Activated CD4-positive, alpha-beta T cell treated with anti-CD3 and anti-CD28 coated beads, Interleukin-2, amount 10 ng/mL, durations not matched to agents 24 days and 14 days (primary cell): ENCODE measurements around the gene ZDHHC13. TPM values are rescaled to one million over a fixed set of nuclear protein-coding genes. Genes with fewer than 3 reads are reported as not detected.

ENCODE experiments used
- DNase-seq: peaks from one replicate; pipeline ENCODE4 v3.0.0; 2022
- H3K27ac Mint-ChIP-seq: one replicate; pipeline ENCODE4 v1.8.0; 2022; ENCODE audit warnings: mild to moderate bottlenecking, mixed read lengths
- H3K27me3 Mint-ChIP-seq: one replicate; pipeline ENCODE4 v1.8.0; 2022; ENCODE audit warnings: mixed read lengths
- H3K36me3 Mint-ChIP-seq: one replicate; pipeline ENCODE4 v1.8.0; 2022; ENCODE audit warnings: low read depth, mild to moderate bottlenecking, mixed read lengths
- H3K4me1 Mint-ChIP-seq: one replicate; pipeline ENCODE4 v1.8.0; 2021; ENCODE audit warnings: mixed read lengths
- H3K4me3 Mint-ChIP-seq: one replicate; pipeline ENCODE4 v1.8.0; 2022; ENCODE audit warnings: mild to moderate bottlenecking, moderate library complexity, mixed read lengths
- H3K9me3 Mint-ChIP-seq: one replicate; pipeline ENCODE4 v1.8.0; 2021; ENCODE audit warnings: mixed read lengths
- intact Hi-C: fragments of 100-400 bp; cut with micrococcal nuclease; formaldehyde crosslinking; loops from one replicate; pipeline ENCODE4 v1.15.1; 2023
- total RNA-seq: library from RNA; stranded (reverse); gene quantifications from 2 replicates; pipeline ENCODE4 v1.2.3, GENCODE V29; 2022

The ZDHHC13 gene
- total RNA-seq, 1 donor from 2014 or later, result 24.8 TPM

DNA sequence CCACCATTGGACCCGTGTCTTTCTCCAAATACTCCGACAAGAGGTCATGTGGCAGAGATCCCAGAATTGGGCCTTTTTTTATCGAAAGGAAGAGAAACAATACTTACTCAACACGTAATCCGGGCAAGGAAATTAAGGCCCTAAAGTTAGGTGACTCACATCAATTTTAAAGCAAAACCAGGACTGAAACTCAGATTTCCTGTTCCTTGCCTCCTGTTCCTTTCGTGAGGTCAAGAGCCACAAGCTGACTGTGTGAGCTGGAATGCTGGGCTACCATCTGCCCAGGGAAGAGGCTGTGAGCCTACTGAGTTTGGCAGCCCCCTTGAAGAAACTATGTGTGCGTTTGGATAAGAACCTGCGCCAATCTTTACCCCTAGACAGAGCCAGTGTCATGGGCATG, 29.3 kb upstream of the ZDHHC13 start:
- Mint-ChIP-seq H3K27ac (no peak overlapping the region), H3K27me3 (peaks cover 10% of the 10 kb centered on the region), H3K9me3 (no peaks in the 10 kb centered on the region), H3K36me3 (no peaks in the 10 kb centered on the region), H3K4me3 (no peak overlapping the region), H3K4me1 (no peaks in the 10 kb centered on the region)
- intact Hi-C loops, result no loop called here
- no peak for DNase-seq

DNA sequence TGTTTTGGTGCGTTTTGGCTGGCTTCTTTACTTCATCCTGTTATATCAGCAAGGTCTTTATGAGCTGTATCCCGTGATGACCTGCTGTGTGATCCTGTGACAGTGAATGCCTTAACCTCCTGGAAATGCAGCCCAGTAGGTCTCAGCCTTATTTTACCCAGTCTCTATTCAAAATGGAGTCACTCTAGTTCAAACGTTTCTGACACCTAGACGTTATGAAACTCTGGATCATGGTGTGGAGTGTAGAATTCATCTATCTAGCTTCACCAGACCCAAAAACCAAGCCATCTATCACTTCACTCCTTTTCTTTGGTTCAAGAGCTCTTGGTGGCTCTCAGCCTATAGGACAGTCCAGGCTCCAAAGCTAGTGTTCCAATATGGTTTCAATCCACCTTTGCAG, 28.2 kb upstream of the ZDHHC13 start:
- H3K9me3 Mint-ChIP-seq, result no peaks in the 10 kb centered on the region
- H3K27ac Mint-ChIP-seq, result no peak overlapping the region
- no peaks in the 10 kb centered on the region for H3K4me1 Mint-ChIP-seq
- intact Hi-C loops, result no loop called here
- no peak for DNase-seq
- no peaks in the 10 kb centered on the region for H3K36me3 Mint-ChIP-seq
- H3K4me3 Mint-ChIP-seq, result no peak overlapping the region
- peaks cover 17% of the 10 kb centered on the region for H3K27me3 Mint-ChIP-seq

GRCh38 chr11:19089421-19089820, 27.5 kb upstream of the ZDHHC13 start:
- intact Hi-C loops, result no loop called here
- Mint-ChIP-seq H3K36me3 (no peaks in the 10 kb centered on the region), H3K27ac (no peak overlapping the region), H3K27me3 (peaks cover 20% of the 10 kb centered on the region), H3K9me3 (no peaks in the 10 kb centered on the region), H3K4me3 (no peak overlapping the region), H3K4me1 (no peaks in the 10 kb centered on the region)
- DNase-seq, result no peak

- Mint-ChIP-seq H3K4me3 (no peak overlapping the region), H3K27me3 (peaks cover 24% of the 10 kb centered on the region), H3K9me3 (no peaks in the 10 kb centered on the region), H3K4me1 (no peaks in the 10 kb centered on the region), H3K27ac (no peak overlapping the region), H3K36me3 (no peaks in the 10 kb centered on the region)
- DNase-seq, result no peak
- intact Hi-C loops, result no loop called here
Measured at GRCh38 chr11:19091366-19091765, 25.6 kb upstream of the ZDHHC13 start.

DNA sequence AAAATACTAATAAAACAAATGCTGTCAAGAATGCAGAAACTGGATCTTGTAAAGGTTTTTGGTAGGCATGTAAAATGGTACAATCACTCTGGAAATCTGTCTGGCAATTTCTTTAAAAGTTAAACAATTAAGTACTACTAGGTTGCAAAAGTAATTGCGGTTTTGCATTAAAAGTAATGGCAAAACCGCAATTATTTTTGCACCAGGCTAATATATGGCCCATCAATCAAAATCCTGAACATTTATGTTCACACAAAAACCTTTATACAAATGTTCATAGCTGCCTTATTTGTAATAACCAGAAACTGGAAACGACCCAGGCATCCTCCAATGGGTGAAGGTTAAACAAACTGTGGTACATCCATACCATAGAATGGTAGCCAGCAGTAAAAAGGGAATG, 24.6 kb upstream of the ZDHHC13 start:
- H3K4me1 Mint-ChIP-seq, result no peaks in the 10 kb centered on the region
- DNase-seq, result no peak
- intact Hi-C loops, result no loop called here
- no peaks in the 10 kb centered on the region for H3K36me3 Mint-ChIP-seq
- no peak overlapping the region for H3K27ac Mint-ChIP-seq
- H3K27me3 Mint-ChIP-seq, result peaks cover 28% of the 10 kb centered on the region
- H3K4me3 Mint-ChIP-seq, result no peak overlapping the region
- H3K9me3 Mint-ChIP-seq, result no peaks in the 10 kb centered on the region

GRCh38 chr11:19092850-19093249, 24.1 kb upstream of the ZDHHC13 start:
- DNase-seq, result no peak
- H3K27ac Mint-ChIP-seq, result no peak overlapping the region
- no peaks in the 10 kb centered on the region for H3K9me3 Mint-ChIP-seq
- H3K4me3 Mint-ChIP-seq, result no peak overlapping the region
- no peaks in the 10 kb centered on the region for H3K36me3 Mint-ChIP-seq
- H3K27me3 Mint-ChIP-seq, result peaks cover 28% of the 10 kb centered on the region
- no peaks in the 10 kb centered on the region for H3K4me1 Mint-ChIP-seq
- intact Hi-C loops, result no loop called here

DNA sequence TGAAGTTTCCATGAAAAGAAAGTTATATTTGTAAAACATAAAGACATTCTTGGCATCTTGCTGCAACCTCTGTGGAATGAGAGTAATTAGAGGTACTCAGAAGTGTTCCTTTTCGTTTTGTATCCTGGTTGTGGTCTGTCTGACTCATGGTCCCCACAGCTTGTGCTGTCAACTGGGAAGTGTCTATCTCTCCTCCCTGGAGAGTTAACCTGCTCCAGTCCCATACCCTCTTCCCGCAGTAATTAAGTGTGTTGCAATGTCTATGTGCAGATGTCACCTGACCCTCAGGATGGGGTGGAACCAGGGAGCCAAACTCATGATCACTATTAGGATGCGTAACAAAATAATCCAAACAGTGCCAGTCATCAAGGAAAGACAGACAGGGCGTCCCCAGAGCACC, 23.0 kb upstream of the ZDHHC13 start:
- Mint-ChIP-seq H3K27me3 (peaks cover 28% of the 10 kb centered on the region), H3K27ac (no peak overlapping the region), H3K4me1 (no peaks in the 10 kb centered on the region), H3K9me3 (no peaks in the 10 kb centered on the region), H3K36me3 (no peaks in the 10 kb centered on the region), H3K4me3 (no peak overlapping the region)
- intact Hi-C loops, result no loop called here
- DNase-seq, result no peak

GRCh38 chr11:19094859-19095258, 22.1 kb upstream of the ZDHHC13 start:
- no peaks in the 10 kb centered on the region for H3K36me3 Mint-ChIP-seq
- no peaks in the 10 kb centered on the region for H3K4me1 Mint-ChIP-seq
- H3K4me3 Mint-ChIP-seq, result no peak overlapping the region

DNA sequence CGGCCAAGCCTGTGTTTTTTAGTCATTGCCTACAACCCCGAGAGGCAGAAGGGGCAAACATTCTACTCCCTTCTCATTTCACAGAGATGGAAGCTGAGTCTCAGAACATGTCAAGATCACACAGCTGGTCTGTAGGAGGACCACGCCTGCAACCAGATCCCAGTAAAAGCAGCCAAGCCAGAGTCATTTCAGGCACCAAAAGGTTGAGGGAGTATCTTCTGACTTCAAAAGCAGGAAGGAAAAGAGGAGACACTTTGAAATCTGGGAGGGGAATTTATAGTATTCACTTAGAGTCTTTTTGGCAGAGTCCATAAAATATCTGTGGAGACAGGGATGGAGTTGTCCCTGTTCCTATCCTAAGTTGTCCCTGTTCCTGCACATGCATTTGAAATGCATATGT, 17.9 kb upstream of the ZDHHC13 start:
- intact Hi-C loops, result no loop called here
- Mint-ChIP-seq H3K9me3 (no peaks in the 10 kb centered on the region), H3K27ac (no peak overlapping the region), H3K36me3 (no peaks in the 10 kb centered on the region), H3K4me3 (no peak overlapping the region), H3K4me1 (no peaks in the 10 kb centered on the region), H3K27me3 (peaks cover 19% of the 10 kb centered on the region)
- DNase-seq, result no peak

More at GRCh38 chr11:19094859-19095258, 22.1 kb upstream of the ZDHHC13 start:
- intact Hi-C loops, result no loop called here
- no peak overlapping the region for H3K27ac Mint-ChIP-seq
- DNase-seq, result no peak
- H3K9me3 Mint-ChIP-seq, result no peaks in the 10 kb centered on the region
- peaks cover 28% of the 10 kb centered on the region for H3K27me3 Mint-ChIP-seq

DNA sequence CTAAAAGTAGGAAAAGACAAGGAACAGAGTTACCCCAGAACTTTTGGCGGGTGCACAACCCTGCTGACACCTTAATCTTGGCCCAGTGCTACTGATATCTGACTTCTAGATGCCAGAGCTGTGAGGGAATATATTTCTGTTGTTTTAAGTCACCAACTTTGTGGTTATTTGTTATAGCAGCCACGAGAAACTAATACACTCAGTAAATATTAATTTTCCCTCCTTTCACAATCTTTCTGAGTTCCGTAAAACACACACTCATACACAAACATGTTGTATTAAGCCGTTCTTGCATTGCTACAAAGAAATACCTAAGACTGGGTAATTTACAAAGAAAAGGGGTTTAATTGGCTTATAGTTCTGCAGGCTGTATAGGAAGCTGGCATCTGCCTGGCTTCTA, 16.1 kb upstream of the ZDHHC13 start:
- H3K27ac Mint-ChIP-seq, result no peak overlapping the region
- H3K4me1 Mint-ChIP-seq, result no peaks in the 10 kb centered on the region
- H3K4me3 Mint-ChIP-seq, result no peak overlapping the region
- no peaks in the 10 kb centered on the region for H3K9me3 Mint-ChIP-seq
- DNase-seq, result no peak
- H3K27me3 Mint-ChIP-seq, result peaks cover 14% of the 10 kb centered on the region
- no peaks in the 10 kb centered on the region for H3K36me3 Mint-ChIP-seq
- intact Hi-C loops, result no loop called here

- Mint-ChIP-seq H3K4me1 (no peaks in the 10 kb centered on the region), H3K27me3 (peaks cover 10% of the 10 kb centered on the region), H3K4me3 (no peak overlapping the region), H3K9me3 (no peaks in the 10 kb centered on the region), H3K36me3 (no peaks in the 10 kb centered on the region), H3K27ac (no peak overlapping the region)
- intact Hi-C loops, result no loop called here
- DNase-seq, result no peak
Measured at GRCh38 chr11:19101796-19102520, 15.0 kb upstream of the ZDHHC13 start.

GRCh38 chr11:19102521-19102900, 14.5 kb upstream of the ZDHHC13 start:
- H3K9me3 Mint-ChIP-seq, result no peaks in the 10 kb centered on the region
- intact Hi-C loops, result no loop called here
- no peak overlapping the region for H3K4me3 Mint-ChIP-seq
- no peak for DNase-seq
- no peaks in the 10 kb centered on the region for H3K36me3 Mint-ChIP-seq
- H3K27me3 Mint-ChIP-seq, result peaks cover 9% of the 10 kb centered on the region
- no peaks in the 10 kb centered on the region for H3K4me1 Mint-ChIP-seq
- no peak overlapping the region for H3K27ac Mint-ChIP-seq

DNA sequence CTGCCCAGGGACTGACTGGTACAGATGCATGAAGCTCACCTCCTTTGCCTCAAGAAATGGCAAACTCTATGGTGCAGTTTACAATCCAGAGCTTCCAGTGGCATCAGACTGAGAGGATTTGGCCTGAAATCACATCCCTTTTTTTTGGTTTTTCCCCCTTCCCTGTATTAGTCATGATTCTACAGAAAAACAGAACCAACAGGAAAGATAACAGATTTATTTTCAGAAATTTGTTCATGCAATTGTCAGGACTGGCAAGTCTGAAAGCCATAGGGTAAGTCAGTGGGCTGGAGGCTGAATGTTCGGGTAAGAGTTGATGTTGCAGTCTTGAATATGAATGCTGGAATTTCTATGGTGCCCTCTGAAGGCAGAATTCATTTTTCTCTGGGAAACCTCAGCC, 12.0 kb upstream of the ZDHHC13 start:
- intact Hi-C loops, result no loop called here
- no peaks in the 10 kb centered on the region for H3K36me3 Mint-ChIP-seq
- no peaks in the 10 kb centered on the region for H3K9me3 Mint-ChIP-seq
- no peak overlapping the region for H3K27ac Mint-ChIP-seq
- no peak overlapping the region for H3K4me3 Mint-ChIP-seq
- no peaks in the 10 kb centered on the region for H3K4me1 Mint-ChIP-seq
- no peak for DNase-seq
- peaks cover 9% of the 10 kb centered on the region for H3K27me3 Mint-ChIP-seq

DNA sequence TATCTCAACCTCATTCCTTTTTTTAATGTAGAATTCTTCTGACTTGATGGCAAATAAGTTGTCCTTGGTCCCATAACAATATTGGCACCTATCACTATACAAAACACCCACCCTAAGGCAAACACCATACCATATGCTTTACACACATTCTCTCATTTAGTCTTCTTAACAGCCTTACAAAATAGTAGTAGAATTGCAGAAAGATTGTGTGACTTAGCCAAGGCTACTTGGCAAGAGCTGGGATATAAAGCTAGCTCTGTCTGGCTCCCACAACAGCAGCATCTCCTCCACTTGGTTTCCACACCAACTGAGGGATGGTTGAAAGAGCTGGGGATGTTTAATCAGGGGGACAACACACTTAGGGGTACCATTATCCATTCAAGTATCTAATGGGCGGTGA, 9.8 kb upstream of the ZDHHC13 start:
- intact Hi-C loops, result no loop called here
- H3K27ac Mint-ChIP-seq, result no peak overlapping the region
- no peaks in the 10 kb centered on the region for H3K9me3 Mint-ChIP-seq
- no peak overlapping the region for H3K4me3 Mint-ChIP-seq
- H3K36me3 Mint-ChIP-seq, result no peaks in the 10 kb centered on the region
- DNase-seq, result no peak
- H3K27me3 Mint-ChIP-seq, result peaks cover 13% of the 10 kb centered on the region
- peaks cover 2% of the 10 kb centered on the region for H3K4me1 Mint-ChIP-seq

DNA sequence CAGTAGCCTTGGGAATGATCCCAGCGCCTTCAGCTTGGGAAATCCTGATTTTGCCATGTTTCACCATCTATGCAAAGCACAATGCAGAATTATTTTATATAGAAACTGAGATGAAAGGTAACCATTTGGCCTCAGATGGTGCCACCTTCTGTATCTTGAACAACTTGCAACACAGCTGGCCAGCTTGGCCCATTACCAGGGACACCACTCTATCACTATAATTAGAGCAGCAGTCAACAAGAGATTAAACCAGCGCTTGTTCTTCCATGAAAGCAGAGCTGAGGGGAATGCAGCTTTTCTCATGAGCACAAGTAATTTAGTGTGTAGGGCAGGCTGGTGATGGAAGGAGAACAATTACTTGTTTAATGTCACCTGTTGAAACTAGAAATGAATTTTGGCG, 6.7 kb upstream of the ZDHHC13 start:
- H3K4me1 Mint-ChIP-seq, result peaks cover 2% of the 10 kb centered on the region

More for the DNA sequence above, 6.7 kb upstream of the ZDHHC13 start:
- intact Hi-C loops, result no loop called here
- Mint-ChIP-seq H3K27ac (no peak overlapping the region), H3K36me3 (no peaks in the 10 kb centered on the region), H3K4me3 (no peak overlapping the region), H3K9me3 (no peaks in the 10 kb centered on the region), H3K27me3 (peaks cover 28% of the 10 kb centered on the region)
- DNase-seq, result no peak
